Stimulated activated CD4-positive, alpha-beta T cell treated with anti-CD3 and anti-CD28 coated beads, Interleukin-2, amount 100 ng/mL, for 48 hours (primary cell): ENCODE data around the gene EIF1AD.
A peak's percentile ranks its signal among the peaks of the same experiment; 100 is the strongest.

Experiments
- DNase-seq, 2 donors: peaks; one replicate each; pipeline ENCODE4 v3.0.0-alpha.2; 2020

Gene EIF1AD

GRCh38 chr11:66002648-66003225 is 780 bp upstream of the EIF1AD start:
- DNase-seq, result no peak

- no peak for DNase-seq
Observed at GRCh38 chr11:65997286-65997685, 4.7 kb downstream of the EIF1AD start.

GRCh38 chr11:65992056-65992455 is 9.9 kb downstream of the EIF1AD start:
- no peak for DNase-seq

- peak; percentile 88 to 92 for DNase-seq
Observed at GRCh38 chr11:65988791-65989592, 13.0 kb downstream of the EIF1AD start.

GRCh38 chr11:65987336-65987735 is 14.6 kb downstream of the EIF1AD start:
- no peak for DNase-seq

GRCh38 chr11:65983589-65983987 is 18.4 kb downstream of the EIF1AD start:
- no peak for DNase-seq

GRCh38 chr11:65982824-65983588 is 19.0 kb downstream of the EIF1AD start:
- DNase-seq, result no peak

GRCh38 chr11:65981972-65982823 is 19.8 kb downstream of the EIF1AD start:
- DNase-seq, result no peak

- DNase-seq, result no peak
Observed at GRCh38 chr11:65981101-65981740, 20.7 kb downstream of the EIF1AD start.

GRCh38 chr11:65979261-65979759 is 22.6 kb downstream of the EIF1AD start:
- no peak for DNase-seq

- DNase-seq, result no peak
Observed at GRCh38 chr11:65978391-65979238, 23.3 kb downstream of the EIF1AD start.

- no peak for DNase-seq
Observed at GRCh38 chr11:65977621-65978390, 24.2 kb downstream of the EIF1AD start.

GRCh38 chr11:65976216-65977176 is 25.5 kb downstream of the EIF1AD start:
- no peak for DNase-seq

GRCh38 chr11:65975771-65976170 is 26.2 kb downstream of the EIF1AD start:
- no peak for DNase-seq

- DNase-seq, result no peak
Observed at GRCh38 chr11:65973439-65974110, 28.4 kb downstream of the EIF1AD start.

- no peak for DNase-seq
Observed at GRCh38 chr11:65972116-65972515, 29.8 kb downstream of the EIF1AD start.

GRCh38 chr11:65968600-65969482 is 33.1 kb downstream of the EIF1AD start:
- DNase-seq, result no peak
